Measurements from ENCODE around the gene RNF187.

- no peak for TF ChIP-seq GLIS3 (CRISPR knock-in tag; IDR thresholded peaks at IDR 0.05)
- TF ChIP-seq ARNTL (CRISPR knock-in tag; IDR thresholded peaks at IDR 0.05; ENCODE audit: borderline replicate concordance, low read depth): no peak
- no peak for TF ChIP-seq ZFP30 (CRISPR knock-in tag; IDR thresholded peaks at IDR 0.05)
- no peak for TF ChIP-seq ZFP3 (CRISPR knock-in tag; IDR thresholded peaks at IDR 0.05)
- no peak for TF ChIP-seq CREB5 (CRISPR knock-in tag; IDR thresholded peaks at IDR 0.05; ENCODE audit: low read depth)
- TF ChIP-seq OSR1 (CRISPR knock-in tag; IDR thresholded peaks at IDR 0.05): no peak
- no peak for TF ChIP-seq ZC3H10 (CRISPR knock-in tag; IDR thresholded peaks at IDR 0.05)
Measured at GRCh38 chr1:228512781-228513198, 25.6 kb downstream of the RNF187 start.

All from SK-N-SH treated with all-trans-retinoic acid at 6 μM for 48 hours (cell line).